HUES48 (cell line): ENCODE measurements around the gene PRXL2C.
"Not testable (repeated sequence)": the region's sequence is repeated elsewhere in the genome, so short reads cannot be mapped to it uniquely, and the experiment has no call there.

Experiments used
- H3K27ac ChIP-seq: one replicate; pipeline ENCODE4 v1.7.0; 2013; ENCODE audit warnings: low read depth, low read length, inconsistent platforms
- H3K27me3 ChIP-seq: 2 replicates; pipeline ENCODE4 v1.6.1; 2013; ENCODE audit warnings: mild to moderate bottlenecking, low read length; ENCODE audit not compliant: control insufficient read depth, insufficient read depth
- H3K36me3 ChIP-seq: 2 replicates; pipeline ENCODE4 v1.6.1; 2013; ENCODE audit warnings: low read length; ENCODE audit not compliant: control insufficient read depth, insufficient read depth
- H3K4me1 ChIP-seq: 2 replicates; pipeline ENCODE4 v1.6.1; 2013; ENCODE audit warnings: mild to moderate bottlenecking, low read length; ENCODE audit not compliant: control insufficient read depth, insufficient read depth
- H3K4me3 ChIP-seq: 2 replicates; pipeline ENCODE4 v1.5.1; 2013; ENCODE audit warnings: mild to moderate bottlenecking, low read depth, low read length
- H3K9ac ChIP-seq: 2 replicates; pipeline ENCODE4 v1.6.1; 2013; ENCODE audit warnings: mild to moderate bottlenecking, low read depth, low read length, moderate library complexity
- H3K9me3 ChIP-seq: 2 replicates; pipeline ENCODE4 v1.6.1; 2013; ENCODE audit warnings: low read length; ENCODE audit not compliant: control insufficient read depth, insufficient read depth

PRXL2C gene

GRCh38 chr9:96619491-96620180 is 35.5 kb downstream of the PRXL2C start, which contains the start of gene CDC14B:
Gene CDC14B (minus strand): TSS chr9:96619843. CDS start chr9:96619378, 465 bp downstream.
- Histone ChIP-seq H3K27ac (peak within 1 kb of the TSS; percentile 89), H3K36me3 (no peaks in the 10 kb centered on the region), H3K9me3 (no peaks in the 10 kb centered on the region), H3K4me3 (peak within 1 kb of the TSS; percentile 84), H3K4me1 (peaks cover 29% of the 10 kb centered on the region), H3K27me3 (peaks cover 21% of the 10 kb centered on the region), H3K9ac (peak within 1 kb of the TSS; percentile 64)

GRCh38 chr9:96619124-96619465 is 36.0 kb downstream of the PRXL2C start:
- H3K36me3 ChIP-seq = no peaks in the 10 kb centered on the region
- H3K4me1 ChIP-seq = peaks cover 29% of the 10 kb centered on the region
- peak overlapping the region; percentile 84 for H3K4me3 ChIP-seq
- peaks cover 21% of the 10 kb centered on the region for H3K27me3 ChIP-seq
- no peak overlapping the region for H3K9ac ChIP-seq
- peak overlapping the region; percentile 20 for H3K27ac ChIP-seq
- no peaks in the 10 kb centered on the region for H3K9me3 ChIP-seq

- Histone ChIP-seq H3K4me3 (peak overlapping the region; percentile 84), H3K4me1 (peaks cover 31% of the 10 kb centered on the region), H3K9ac (no peak overlapping the region), H3K27me3 (peaks cover 21% of the 10 kb centered on the region), H3K36me3 (no peaks in the 10 kb centered on the region), H3K27ac (no peak overlapping the region), H3K9me3 (no peaks in the 10 kb centered on the region)
Observed at GRCh38 chr9:96618209-96619123, 36.7 kb downstream of the PRXL2C start.

- H3K36me3 ChIP-seq = no peaks in the 10 kb centered on the region
- no peaks in the 10 kb centered on the region for H3K9me3 ChIP-seq
- no peak overlapping the region for H3K9ac ChIP-seq
- H3K4me1 ChIP-seq = peaks cover 39% of the 10 kb centered on the region
- peaks cover 21% of the 10 kb centered on the region for H3K27me3 ChIP-seq
- no peak overlapping the region for H3K27ac ChIP-seq
- H3K4me3 ChIP-seq = peak overlapping the region; percentile 84
Observed at GRCh38 chr9:96617439-96618185, 37.5 kb downstream of the PRXL2C start.

GRCh38 chr9:96616817-96617438 is 38.2 kb downstream of the PRXL2C start:
- no peak overlapping the region for H3K27ac ChIP-seq
- H3K36me3 ChIP-seq = no peaks in the 10 kb centered on the region
- H3K9ac ChIP-seq = no peak overlapping the region
- peaks cover 21% of the 10 kb centered on the region for H3K27me3 ChIP-seq
- no peaks in the 10 kb centered on the region for H3K9me3 ChIP-seq
- H3K4me3 ChIP-seq = no peak overlapping the region
- H3K4me1 ChIP-seq = peaks cover 45% of the 10 kb centered on the region

GRCh38 chr9:96615411-96615810 is 39.7 kb downstream of the PRXL2C start:
- peaks cover 35% of the 10 kb centered on the region for H3K4me1 ChIP-seq
- H3K27ac ChIP-seq = no peak overlapping the region

GRCh38 chr9:96614664-96615063 is 40.5 kb downstream of the PRXL2C start:
- H3K36me3 ChIP-seq, H3K9ac ChIP-seq, H3K9me3 ChIP-seq, H3K27ac ChIP-seq, H3K4me3 ChIP-seq: not testable (repeated sequence)
- Histone ChIP-seq H3K27me3 (peaks cover 21% of the 10 kb centered on the region), H3K4me1 (peaks cover 30% of the 10 kb centered on the region)

More at GRCh38 chr9:96615411-96615810, 39.7 kb downstream of the PRXL2C start:
- no peaks in the 10 kb centered on the region for H3K36me3 ChIP-seq
- peaks cover 21% of the 10 kb centered on the region for H3K27me3 ChIP-seq
- no peak overlapping the region for H3K9ac ChIP-seq
- no peaks in the 10 kb centered on the region for H3K9me3 ChIP-seq
- H3K4me3 ChIP-seq = no peak overlapping the region

GRCh38 chr9:96612966-96613589 is 42.0 kb downstream of the PRXL2C start:
- Histone ChIP-seq H3K4me3 (no peak overlapping the region), H3K4me1 (peaks cover 27% of the 10 kb centered on the region), H3K27me3 (peaks cover 13% of the 10 kb centered on the region), H3K9ac (no peak overlapping the region), H3K36me3 (no peaks in the 10 kb centered on the region), H3K27ac (peak overlapping the region; percentile 70), H3K9me3 (no peaks in the 10 kb centered on the region)

GRCh38 chr9:96612105-96612965 is 42.8 kb downstream of the PRXL2C start:
- Histone ChIP-seq H3K4me3 (no peak overlapping the region), H3K9ac (no peak overlapping the region), H3K4me1 (peaks cover 20% of the 10 kb centered on the region), H3K36me3 (no peaks in the 10 kb centered on the region), H3K27me3 (peaks cover 6% of the 10 kb centered on the region), H3K9me3 (no peaks in the 10 kb centered on the region), H3K27ac (peak overlapping the region; percentile 70)
